Measurements from ENCODE around the gene METTL26.

The METTL26 gene

GRCh38 chr16:636206-637080, at the start of gene METTL26:
METTL26 (minus strand) TSS chr16:636305; CDS start chr16:636290, 15 bp downstream.
- DNase-seq = peak; percentile 96

- DNase-seq = peak; percentile 96
Observed at GRCh38 chr16:684961-685696, 49.0 kb upstream of the METTL26 start.

- peak; percentile 98 for DNase-seq
Observed at GRCh38 chr16:684071-684794, 48.1 kb upstream of the METTL26 start, which contains the start of gene JMJD8. JMJD8 (minus strand) TSS chr16:684334; CDS start chr16:684319, 15 bp downstream.

GRCh38 chr16:683396-684070, 47.4 kb upstream of the METTL26 start:
- no peak for DNase-seq

GRCh38 chr16:682493-683395, 46.6 kb upstream of the METTL26 start:
- no peak for DNase-seq

GRCh38 chr16:681746-682427, 45.8 kb upstream of the METTL26 start:
- no peak for DNase-seq

- no peak for DNase-seq
Observed at GRCh38 chr16:680967-681745, 45.1 kb upstream of the METTL26 start.

- DNase-seq = no peak
Observed at GRCh38 chr16:680625-680945, 44.5 kb upstream of the METTL26 start.

GRCh38 chr16:679814-680624, 43.9 kb upstream of the METTL26 start, which contains the start of gene STUB1:
STUB1 (plus strand) TSS chr16:680410; CDS start chr16:680526, 116 bp downstream.
- DNase-seq = peak; percentile 68

- no peak for DNase-seq
Observed at GRCh38 chr16:678858-679813, 43.0 kb upstream of the METTL26 start.

- DNase-seq = no peak
Observed at GRCh38 chr16:678209-678857, 42.2 kb upstream of the METTL26 start.

GRCh38 chr16:677316-678190, 41.4 kb upstream of the METTL26 start:
- DNase-seq = peak; percentile 64

GRCh38 chr16:676913-677312, 40.8 kb upstream of the METTL26 start:
- peak; percentile 86 for DNase-seq

GRCh38 chr16:676565-676902, 40.4 kb upstream of the METTL26 start:
- no peak for DNase-seq

- no peak for DNase-seq
Observed at GRCh38 chr16:675884-676564, 39.9 kb upstream of the METTL26 start.
